Mucosa of stomach (tissue), 1 donor: Measurements from ENCODE around the gene DNAJB14.
A peak's percentile ranks its signal among the peaks of the same experiment; 100 is the strongest.

Experiments used
- H3K27me3 ChIP-seq: one replicate; pipeline ENCODE4 v1.7.0; 2013; ENCODE audit warnings: mild to moderate bottlenecking, low read length; ENCODE audit not compliant: control insufficient read depth, insufficient read depth
- H3K36me3 ChIP-seq: one replicate; pipeline ENCODE4 v1.7.0; 2013; ENCODE audit warnings: low read length; ENCODE audit not compliant: control insufficient read depth, insufficient read depth
- H3K4me1 ChIP-seq: one replicate; pipeline ENCODE4 v1.7.0; 2013; ENCODE audit warnings: mild to moderate bottlenecking, low read length; ENCODE audit not compliant: control insufficient read depth, insufficient read depth
- H3K4me3 ChIP-seq: one replicate; pipeline ENCODE4 v1.7.0; 2013; ENCODE audit warnings: low read length
- H3K9ac ChIP-seq: one replicate; pipeline ENCODE4 v1.7.0; 2013; ENCODE audit warnings: mild to moderate bottlenecking, low read length, moderate library complexity
- H3K9me3 ChIP-seq: one replicate; pipeline ENCODE4 v1.7.0; 2013; ENCODE audit warnings: mild to moderate bottlenecking, low read length, moderate library complexity; ENCODE audit not compliant: control insufficient read depth
- donor health status: Pancreatic carcinoma.

Gene DNAJB14

GRCh38 chr4:99934891-99935290 lies 11.5 kb downstream of the DNAJB14 start:
- H3K9me3 ChIP-seq: no peaks in the 10 kb centered on the region
- no peaks in the 10 kb centered on the region for H3K36me3 ChIP-seq
- no peak overlapping the region for H3K9ac ChIP-seq
- no peak overlapping the region for H3K4me3 ChIP-seq
- H3K27me3 ChIP-seq: no peaks in the 10 kb centered on the region
- H3K4me1 ChIP-seq: no peaks in the 10 kb centered on the region

- no peaks in the 10 kb centered on the region for H3K9me3 ChIP-seq
- no peaks in the 10 kb centered on the region for H3K36me3 ChIP-seq
- no peaks in the 10 kb centered on the region for H3K27me3 ChIP-seq
Observed at GRCh38 chr4:99927566-99927965, 18.9 kb downstream of the DNAJB14 start.

GRCh38 chr4:99921174-99921573 lies 25.2 kb downstream of the DNAJB14 start:
- Histone ChIP-seq H3K4me1 (no peaks in the 10 kb centered on the region), H3K9ac (no peak overlapping the region), H3K27me3 (no peaks in the 10 kb centered on the region), H3K9me3 (no peaks in the 10 kb centered on the region), H3K4me3 (no peak overlapping the region), H3K36me3 (no peaks in the 10 kb centered on the region)

More at GRCh38 chr4:99927566-99927965, 18.9 kb downstream of the DNAJB14 start:
- no peak overlapping the region for H3K4me3 ChIP-seq
- no peak overlapping the region for H3K9ac ChIP-seq
- H3K4me1 ChIP-seq: no peaks in the 10 kb centered on the region

- Histone ChIP-seq H3K9ac (no peak overlapping the region), H3K9me3 (no peaks in the 10 kb centered on the region), H3K27me3 (no peaks in the 10 kb centered on the region), H3K4me3 (no peak overlapping the region), H3K4me1 (no peaks in the 10 kb centered on the region), H3K36me3 (no peaks in the 10 kb centered on the region)
Observed at GRCh38 chr4:99918656-99919055, 27.8 kb downstream of the DNAJB14 start.

GRCh38 chr4:99917575-99917974 lies 28.8 kb downstream of the DNAJB14 start:
- Histone ChIP-seq H3K27me3 (no peaks in the 10 kb centered on the region), H3K4me1 (no peaks in the 10 kb centered on the region), H3K36me3 (no peaks in the 10 kb centered on the region), H3K9me3 (no peaks in the 10 kb centered on the region), H3K9ac (no peak overlapping the region), H3K4me3 (no peak overlapping the region)

- Histone ChIP-seq H3K4me1 (no peaks in the 10 kb centered on the region), H3K4me3 (no peak overlapping the region), H3K27me3 (no peaks in the 10 kb centered on the region), H3K36me3 (no peaks in the 10 kb centered on the region), H3K9ac (no peak overlapping the region), H3K9me3 (no peaks in the 10 kb centered on the region)
Observed at GRCh38 chr4:99915449-99915848, 31.0 kb downstream of the DNAJB14 start.

- Histone ChIP-seq H3K4me1 (peaks cover 9% of the 10 kb centered on the region), H3K27me3 (no peaks in the 10 kb centered on the region), H3K9ac (peak overlapping the region; percentile 55), H3K36me3 (no peaks in the 10 kb centered on the region), H3K4me3 (peak overlapping the region; percentile 54), H3K9me3 (no peaks in the 10 kb centered on the region)
Observed at GRCh38 chr4:99894998-99895397, 51.4 kb downstream of the DNAJB14 start.

GRCh38 chr4:99894161-99894997 lies 52.0 kb downstream of the DNAJB14 start, which contains the start of gene LAMTOR3:
Gene LAMTOR3, minus strand, starts transcription at chr4:99894427. Its CDS starts 464 bp downstream, at chr4:99893963.
- Histone ChIP-seq H3K36me3 (no peaks in the 10 kb centered on the region), H3K4me3 (peak within 1 kb of the TSS; percentile 79), H3K4me1 (peaks cover 9% of the 10 kb centered on the region), H3K9ac (peak within 1 kb of the TSS; percentile 98), H3K9me3 (no peaks in the 10 kb centered on the region), H3K27me3 (no peaks in the 10 kb centered on the region)

GRCh38 chr4:99893839-99894160 lies 52.6 kb downstream of the DNAJB14 start:
- Histone ChIP-seq H3K27me3 (no peaks in the 10 kb centered on the region), H3K9me3 (no peaks in the 10 kb centered on the region), H3K9ac (peak overlapping the region; percentile 98), H3K4me1 (peaks cover 9% of the 10 kb centered on the region), H3K36me3 (no peaks in the 10 kb centered on the region), H3K4me3 (peak overlapping the region; percentile 79)

GRCh38 chr4:99893029-99893428 lies 53.4 kb downstream of the DNAJB14 start:
- H3K4me1 ChIP-seq: peaks cover 9% of the 10 kb centered on the region
- H3K9me3 ChIP-seq: no peaks in the 10 kb centered on the region
- H3K27me3 ChIP-seq: no peaks in the 10 kb centered on the region
- H3K9ac ChIP-seq: peak overlapping the region; percentile 98
- no peak overlapping the region for H3K4me3 ChIP-seq
- no peaks in the 10 kb centered on the region for H3K36me3 ChIP-seq

GRCh38 chr4:99891351-99891750 lies 55.1 kb downstream of the DNAJB14 start:
- H3K9me3 ChIP-seq: no peaks in the 10 kb centered on the region
- peaks cover 9% of the 10 kb centered on the region for H3K4me1 ChIP-seq
- H3K4me3 ChIP-seq: no peak overlapping the region
- no peaks in the 10 kb centered on the region for H3K36me3 ChIP-seq
- H3K9ac ChIP-seq: no peak overlapping the region
- no peaks in the 10 kb centered on the region for H3K27me3 ChIP-seq

- Histone ChIP-seq H3K4me1 (peaks cover 2% of the 10 kb centered on the region), H3K9me3 (no peaks in the 10 kb centered on the region), H3K4me3 (no peak overlapping the region), H3K36me3 (no peaks in the 10 kb centered on the region), H3K9ac (no peak overlapping the region), H3K27me3 (no peaks in the 10 kb centered on the region)
Observed at GRCh38 chr4:99887837-99888236, 58.6 kb downstream of the DNAJB14 start.
